OCI-LY7 (cell line): ENCODE measurements around the gene KRT81. TPM values are rescaled to one million over a fixed set of nuclear protein-coding genes. Genes with fewer than 3 reads are reported as not detected.

Experiments used
- BruUV-seq: library from RNA; stranded (reverse); fragments of 400-500 nt; replicated peaks from 2 replicates; lab custom pipeline; 2021; lab: Mats Ljungman, UMichigan
- CTCF ChIA-PET: fragments of 300-600 bp; sonication (Branson Sonifier 250); formaldehyde crosslinking; loops from one replicate; lab custom pipeline; 2022; ENCODE audit warnings: antibody characterized with exemption; ENCODE audit not compliant: unreplicated experiment; lab: Charles Lee
- POLR2A ChIA-PET: fragments of 300-600 bp; sonication (Branson Sonifier 250); formaldehyde crosslinking; loops from one replicate; lab custom pipeline; 2022; ENCODE audit warnings: antibody characterized with exemption; lab: Charles Lee
- DNase-seq: peaks from one replicate; pipeline ENCODE4 v3.0.0-alpha.2; 2015; ENCODE audit warnings: low spot score
- H2AFZ ChIP-seq: fragments of 200-600 bp; sonication (generic), shearing (Covaris generic); 2 replicates; pipeline ENCODE4 v1.6.1; 2014; ENCODE audit warnings: mild to moderate bottlenecking, antibody characterized with exemption, low read length, moderate library complexity
- H3K27ac ChIP-seq: fragments of 200-600 bp; sonication (generic); 2 replicates; pipeline ENCODE4 v1.5.1; 2014; ENCODE audit warnings: mixed run types, low read depth, mild to moderate bottlenecking, moderate library complexity, low read length, inconsistent platforms; ENCODE audit not compliant: poor library complexity, severe bottlenecking
- H3K36me3 ChIP-seq: fragments of 200-600 bp; sonication (generic); 2 replicates; pipeline ENCODE4 v1.6.1; 2014; ENCODE audit warnings: mild to moderate bottlenecking, antibody characterized with exemption, low read length, moderate library complexity, mixed read lengths; ENCODE audit not compliant: insufficient read depth
- H3K4me1 ChIP-seq: fragments of 200-600 bp; sonication (generic); 2 replicates; pipeline ENCODE4 v1.5.1; 2014; ENCODE audit warnings: mild to moderate bottlenecking, low read length; ENCODE audit not compliant: insufficient read depth, poor library complexity, severe bottlenecking
- H3K4me2 ChIP-seq: fragments of 200-600 bp; sonication (generic); 2 replicates; pipeline ENCODE4 v1.6.1; 2014; ENCODE audit warnings: mild to moderate bottlenecking, low read length
- H3K4me3 ChIP-seq: fragments of 200-600 bp; sonication (generic); 2 replicates; pipeline ENCODE4 v1.5.1; 2014; ENCODE audit warnings: mild to moderate bottlenecking, low read depth, low read length; ENCODE audit not compliant: poor library complexity, severe bottlenecking
- H3K79me2 ChIP-seq: fragments of 200-600 bp; sonication (generic); 2 replicates; pipeline ENCODE4 v1.6.1; 2016; ENCODE audit warnings: low read depth, mild to moderate bottlenecking, low read length, moderate library complexity, mixed read lengths; ENCODE audit not compliant: insufficient read depth
- H3K9me2 ChIP-seq: fragments of 200-600 bp; sonication (generic); 2 replicates; pipeline ENCODE4 v1.6.1; 2016; ENCODE audit warnings: mild to moderate bottlenecking, low read length, mixed read lengths; ENCODE audit not compliant: insufficient read depth
- H3K9me3 ChIP-seq: fragments of 200-600 bp; sonication (generic); 2 replicates; pipeline ENCODE4 v1.6.1; 2014; ENCODE audit warnings: mild to moderate bottlenecking, mixed run types, low read length, mixed read lengths
- H4K20me1 ChIP-seq: fragments of 200-600 bp; sonication (generic); 2 replicates; pipeline ENCODE4 v1.6.1; 2014; ENCODE audit warnings: mild to moderate bottlenecking, antibody characterized with exemption, low read length, moderate library complexity, mixed read lengths; ENCODE audit not compliant: insufficient read depth
- EZH2phosphoT487 ChIP-seq: fragments of 200-600 bp; sonication (generic); IDR thresholded peaks from 2 replicates; pipeline ENCODE4 v1.6.1; 2018; ENCODE audit warnings: low read depth, borderline replicate concordance, mild to moderate bottlenecking, mixed run types, antibody characterized with exemption, low read length, moderate library complexity, mixed read lengths
- intact Hi-C: fragments of 100-400 bp; cut with micrococcal nuclease; formaldehyde crosslinking; loops from one replicate; pipeline ENCODE4 v1.10.0; 2022; ENCODE audit not compliant: unreplicated experiment
- total RNA-seq, 2 experiments: library from RNA; depleted of rRNA in 1 of 2; stranded (reverse); fragments of >200 nt in 1 of 2; shearing (Covaris generic) in 1 of 2; gene quantifications; 2 replicates each; pipeline ENCODE4 v1.2.3, GENCODE V29; 2014 to 2022
- TF ChIP-seq, protein P1 (sequence below): fragments of 200-600 bp; sonication (generic); conservative IDR thresholded peaks from 2 replicates; pipeline ENCODE4 v1.5.1; 2014; ENCODE audit warnings: mild to moderate bottlenecking, antibody characterized with exemption, low read length, moderate library complexity, mixed read lengths

KRT81 gene
- total RNA-seq, 2 experiments from 2014 or later: not detected

DNA sequence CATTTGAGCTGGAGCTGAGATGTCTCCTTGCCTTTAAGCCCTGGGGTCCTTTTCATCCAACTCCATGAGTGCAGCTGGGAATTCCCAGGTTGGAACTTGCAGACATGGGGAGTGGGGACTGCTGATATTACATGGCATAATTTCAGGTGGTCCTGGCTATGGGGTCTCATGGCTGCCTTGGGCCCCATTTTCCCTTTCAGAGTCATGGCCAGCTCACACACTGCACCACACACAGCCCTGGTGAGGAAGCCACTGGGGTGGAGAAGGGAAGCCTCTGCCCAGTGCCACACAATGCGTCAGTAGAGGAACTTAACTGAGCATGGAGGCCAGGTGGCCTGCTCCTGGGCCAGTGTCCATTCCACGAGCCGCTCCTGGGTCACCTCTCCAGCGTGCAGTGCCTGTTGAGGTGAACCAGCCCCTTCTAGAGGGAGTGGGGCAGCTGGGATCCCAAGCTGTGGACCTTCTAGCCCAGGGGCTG lies 34.2 kb downstream of the KRT81 start:
- Histone ChIP-seq H3K36me3 (no peaks in the 10 kb centered on the region), H3K4me2 (no peak overlapping the region), H3K9me2 (no peaks in the 10 kb centered on the region), H3K9me3 (no peaks in the 10 kb centered on the region), H3K4me3 (no peak overlapping the region), H4K20me1 (no peaks in the 10 kb centered on the region), H3K4me1 (no peaks in the 10 kb centered on the region), H3K79me2 (no peaks in the 10 kb centered on the region), H3K27ac (no peak overlapping the region), H2AFZ (no peak overlapping the region)
- no peak for DNase-seq
- ChIA-PET POLR2A (no interaction called here), CTCF (no interaction called here)
- TF ChIP-seq, protein P1, sequence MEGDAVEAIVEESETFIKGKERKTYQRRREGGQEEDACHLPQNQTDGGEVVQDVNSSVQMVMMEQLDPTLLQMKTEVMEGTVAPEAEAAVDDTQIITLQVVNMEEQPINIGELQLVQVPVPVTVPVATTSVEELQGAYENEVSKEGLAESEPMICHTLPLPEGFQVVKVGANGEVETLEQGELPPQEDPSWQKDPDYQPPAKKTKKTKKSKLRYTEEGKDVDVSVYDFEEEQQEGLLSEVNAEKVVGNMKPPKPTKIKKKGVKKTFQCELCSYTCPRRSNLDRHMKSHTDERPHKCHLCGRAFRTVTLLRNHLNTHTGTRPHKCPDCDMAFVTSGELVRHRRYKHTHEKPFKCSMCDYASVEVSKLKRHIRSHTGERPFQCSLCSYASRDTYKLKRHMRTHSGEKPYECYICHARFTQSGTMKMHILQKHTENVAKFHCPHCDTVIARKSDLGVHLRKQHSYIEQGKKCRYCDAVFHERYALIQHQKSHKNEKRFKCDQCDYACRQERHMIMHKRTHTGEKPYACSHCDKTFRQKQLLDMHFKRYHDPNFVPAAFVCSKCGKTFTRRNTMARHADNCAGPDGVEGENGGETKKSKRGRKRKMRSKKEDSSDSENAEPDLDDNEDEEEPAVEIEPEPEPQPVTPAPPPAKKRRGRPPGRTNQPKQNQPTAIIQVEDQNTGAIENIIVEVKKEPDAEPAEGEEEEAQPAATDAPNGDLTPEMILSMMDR: no peak
- no peak for TF ChIP-seq EZH2phosphoT487
- BruUV-seq: no TSS peak
- intact Hi-C loops: no loop called here

DNA sequence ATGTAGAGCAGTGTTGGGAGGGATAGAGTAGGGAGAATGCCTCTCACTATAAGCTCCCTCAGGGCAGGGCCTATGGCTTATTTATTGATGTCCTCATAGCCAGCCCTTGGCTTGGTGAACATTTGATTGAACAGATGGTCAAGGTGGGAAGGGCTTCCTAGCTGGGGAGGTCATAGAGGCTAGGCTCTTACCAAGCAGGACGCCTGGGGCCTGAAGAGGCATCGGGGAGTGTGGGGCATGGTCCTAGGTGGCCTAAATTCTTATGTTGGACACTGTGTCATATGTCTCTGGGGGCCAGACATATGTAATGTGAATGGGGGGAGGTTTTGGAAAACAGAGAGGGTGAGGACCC lies 34.8 kb downstream of the KRT81 start:
- no peak overlapping the region for H2AFZ ChIP-seq
- no peaks in the 10 kb centered on the region for H3K9me2 ChIP-seq
- no peak overlapping the region for H3K4me2 ChIP-seq
- intact Hi-C loops: no loop called here
- ChIA-PET POLR2A (no interaction called here), CTCF (no interaction called here)
- no peaks in the 10 kb centered on the region for H3K9me3 ChIP-seq
- BruUV-seq: no TSS peak
- no peaks in the 10 kb centered on the region for H3K36me3 ChIP-seq
- DNase-seq: no peak
- no peak overlapping the region for H3K4me3 ChIP-seq
- no peak for TF ChIP-seq EZH2phosphoT487
- TF ChIP-seq, protein P1: no peak
- H4K20me1 ChIP-seq: no peaks in the 10 kb centered on the region
- no peaks in the 10 kb centered on the region for H3K79me2 ChIP-seq
- H3K4me1 ChIP-seq: no peaks in the 10 kb centered on the region
- no peak overlapping the region for H3K27ac ChIP-seq

DNA sequence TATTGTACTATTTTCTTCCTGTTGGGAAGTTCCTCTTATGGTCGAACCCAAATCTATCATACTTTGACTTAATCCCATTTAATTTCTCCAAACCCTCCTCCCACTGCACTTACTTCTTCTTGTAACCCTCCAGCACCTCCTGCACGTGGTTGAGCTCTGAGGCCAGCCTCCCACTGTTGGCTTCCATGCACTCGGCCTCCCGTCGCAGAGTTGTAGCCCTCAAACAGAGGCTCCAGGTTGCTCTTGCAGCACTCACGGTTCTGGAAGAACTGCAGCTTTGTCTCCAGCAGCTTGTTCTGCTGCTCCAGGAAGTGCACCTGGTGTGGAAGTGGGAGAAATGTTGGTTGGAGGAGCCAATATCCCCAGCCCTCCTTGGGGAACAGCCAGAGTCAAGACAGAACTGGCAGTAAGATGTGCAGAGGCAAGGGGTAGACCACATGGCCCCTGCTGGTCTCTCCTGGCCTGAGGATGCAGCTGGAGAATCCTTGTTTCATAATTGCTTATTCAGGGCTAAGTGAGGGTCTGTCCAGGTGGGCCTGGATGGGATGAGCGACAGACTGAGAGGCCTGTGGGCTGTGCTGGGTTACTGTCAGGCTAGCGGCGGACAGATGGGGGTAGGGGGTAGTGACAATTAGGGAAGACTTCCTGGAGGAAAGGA lies 35.3 kb downstream of the KRT81 start:
- Histone ChIP-seq H3K36me3 (no peaks in the 10 kb centered on the region), H2AFZ (no peak overlapping the region), H3K4me1 (no peaks in the 10 kb centered on the region), H3K9me2 (no peaks in the 10 kb centered on the region), H3K79me2 (no peaks in the 10 kb centered on the region), H3K9me3 (no peaks in the 10 kb centered on the region), H4K20me1 (no peaks in the 10 kb centered on the region), H3K4me3 (no peak overlapping the region), H3K4me2 (no peak overlapping the region), H3K27ac (no peak overlapping the region)
- POLR2A ChIA-PET: no interaction called here
- TF ChIP-seq, protein P1: no peak
- no peak for TF ChIP-seq EZH2phosphoT487
- intact Hi-C loops: no loop called here
- CTCF ChIA-PET: no interaction called here
- no TSS peak for BruUV-seq
- DNase-seq: no peak
